Measurements from ENCODE around the gene C16orf86. TPM values are rescaled to one million over a fixed set of nuclear protein-coding genes. Genes with fewer than 3 reads are reported as not detected.

The C16orf86 gene
- 1 to 10 TPM in 1 of 2 experiments, under 1 TPM in 1; 0.79 to 1.9 TPM for total RNA-seq
- 2.7 TPM for polyA plus RNA-seq

GRCh38 chr16:67666559-67667452, at the start of gene C16orf86, which contains the start of gene ENKD1:
Gene C16orf86, plus strand, starts transcription at chr16:67666814. Its CDS starts 157 bp downstream, at chr16:67666971.
Gene ENKD1, minus strand, starts transcription at chr16:67666750. Its CDS starts 308 bp downstream, at chr16:67666442.
- H3K27me3 Mint-ChIP-seq = no peaks in the 10 kb centered on the region
- POLR2A ChIA-PET = interaction anchor here (1.0 to 2.8 kb wide), 3 partner anchors 13 to 104 kb away, joined by 3 to 9 read pairs (median 3); partner anchors contain the start of genes CARMIL2 and CTCF
- Histone ChIP-seq H3K36me3 (ENCODE audit: insufficient read depth, low read length) (no peaks in the 10 kb centered on the region), H3K4me3 (ENCODE audit: low read length) (peak within 1 kb of the TSS; percentile 66), H3K4me1 (ENCODE audit: insufficient read depth, low read length) (peaks cover 18% of the 10 kb centered on the region), H3K9me3 (ENCODE audit: low read length) (no peaks in the 10 kb centered on the region), H3K27ac (ENCODE audit: low read depth, low read length) (peak within 1 kb of the TSS; percentile 43), H3K27me3 (ENCODE audit: insufficient read depth, low read length, poor library complexity, severe bottlenecking) (no peaks in the 10 kb centered on the region)
- CTCF ChIA-PET = interaction anchor here (0.6 to 7.7 kb wide), 18 partner anchors 8 to 205 kb away, joined by 3 to 95 read pairs (median 4); partner anchors contain the start of genes ATP6V0D1, CARMIL2 and CTCF
- H3K9me3 Mint-ChIP-seq = no peaks in the 10 kb centered on the region
- peaks cover 7 to 28% (median 12%) of the 10 kb centered on the region in 3 donors for H3K4me1 Mint-ChIP-seq
- H3K27ac Mint-ChIP-seq = peak within 1 kb of the TSS in 7 of 8 donors; percentile 29 to 91 (median 71)
- peak within 1 kb of the TSS; percentile 67 to 94 (median 80) for H3K4me3 Mint-ChIP-seq
- DNase-seq = peak; percentile 75 to 90 (median 77)
- H3K36me3 Mint-ChIP-seq = peaks cover 0 to 3% (median 0%) of the 10 kb centered on the region in 3 donors

DNA sequence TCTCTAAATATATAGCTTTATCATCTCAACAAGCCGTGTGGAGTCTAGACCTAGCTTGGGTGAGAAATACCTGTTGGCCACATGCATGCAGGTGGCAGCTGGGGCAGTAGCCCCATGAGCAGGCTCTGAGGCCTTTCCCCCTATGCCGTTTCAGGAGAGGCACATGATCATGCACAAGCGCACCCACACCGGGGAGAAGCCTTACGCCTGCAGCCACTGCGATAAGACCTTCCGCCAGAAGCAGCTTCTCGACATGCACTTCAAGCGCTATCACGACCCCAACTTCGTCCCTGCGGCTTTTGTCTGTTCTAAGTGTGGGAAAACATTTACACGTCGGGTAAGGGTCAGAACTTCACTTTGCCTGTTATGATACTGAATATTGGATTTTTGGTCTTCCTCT, 38.4 kb upstream of the C16orf86 start:
- no peak overlapping the region for H3K4me3 Mint-ChIP-seq
- no peak overlapping the region for H3K27ac ChIP-seq (ENCODE audit: low read depth, low read length)
- H3K4me1 Mint-ChIP-seq = peaks cover 0 to 4% (median 0%) of the 10 kb centered on the region in 3 donors

GRCh38 chr16:67632415-67633172, 34.0 kb upstream of the C16orf86 start:
- no peaks in the 10 kb centered on the region for H3K9me3 ChIP-seq (ENCODE audit: low read length)
- H3K36me3 ChIP-seq (ENCODE audit: insufficient read depth, low read length) = peaks cover 41% of the 10 kb centered on the region
- peaks cover 0 to 4% (median 0%) of the 10 kb centered on the region in 3 donors for H3K4me1 Mint-ChIP-seq
- no peaks in the 10 kb centered on the region for H3K27me3 Mint-ChIP-seq
- no peaks in the 10 kb centered on the region for H3K9me3 Mint-ChIP-seq
- ChIA-PET CTCF (interaction anchor here (0.7 to 1.4 kb wide), 3 partner anchors 12 to 86 kb away, joined by 4 read pairs; partner anchors contain the start of gene CARMIL2), POLR2A (no interaction called here)
- H3K4me3 Mint-ChIP-seq = no peak overlapping the region
- no peaks in the 10 kb centered on the region for H3K27me3 ChIP-seq (ENCODE audit: insufficient read depth, low read length, poor library complexity, severe bottlenecking)
- no peaks in the 10 kb centered on the region for H3K4me1 ChIP-seq (ENCODE audit: insufficient read depth, low read length)
- no peak overlapping the region for H3K4me3 ChIP-seq (ENCODE audit: low read length)
- no peak overlapping the region for H3K27ac ChIP-seq (ENCODE audit: low read depth, low read length)
- peak overlapping the region in 3 of 8 donors; percentile 51 to 61 (median 54) for H3K27ac Mint-ChIP-seq
- H3K36me3 Mint-ChIP-seq = peaks cover 0 to 74% (median 17%) of the 10 kb centered on the region in 3 donors
- DNase-seq = no peak

More for the DNA sequence above, 38.4 kb upstream of the C16orf86 start:
- H3K4me1 ChIP-seq (ENCODE audit: insufficient read depth, low read length) = no peaks in the 10 kb centered on the region
- H3K9me3 ChIP-seq (ENCODE audit: low read length) = no peaks in the 10 kb centered on the region
- peaks cover 0 to 72% (median 22%) of the 10 kb centered on the region in 3 donors for H3K36me3 Mint-ChIP-seq
- DNase-seq = no peak
- POLR2A ChIA-PET = interaction anchor here (0.6 kb wide), 1 partner anchor 311 kb away, joined by 8 read pairs; no protein-coding TSS in a partner anchor
- no peaks in the 10 kb centered on the region for H3K27me3 Mint-ChIP-seq
- peaks cover 54% of the 10 kb centered on the region for H3K36me3 ChIP-seq (ENCODE audit: insufficient read depth, low read length)
- H3K9me3 Mint-ChIP-seq = no peaks in the 10 kb centered on the region
- no peaks in the 10 kb centered on the region for H3K27me3 ChIP-seq (ENCODE audit: insufficient read depth, low read length, poor library complexity, severe bottlenecking)
- peak overlapping the region in 1 of 8 donors; percentile 44 for H3K27ac Mint-ChIP-seq
- CTCF ChIA-PET = interaction anchor here (1.1 to 1.7 kb wide), 6 partner anchors 12 to 188 kb away, joined by 3 to 8 read pairs (median 3); no protein-coding TSS in a partner anchor
- no peak overlapping the region for H3K4me3 ChIP-seq (ENCODE audit: low read length)

DNA sequence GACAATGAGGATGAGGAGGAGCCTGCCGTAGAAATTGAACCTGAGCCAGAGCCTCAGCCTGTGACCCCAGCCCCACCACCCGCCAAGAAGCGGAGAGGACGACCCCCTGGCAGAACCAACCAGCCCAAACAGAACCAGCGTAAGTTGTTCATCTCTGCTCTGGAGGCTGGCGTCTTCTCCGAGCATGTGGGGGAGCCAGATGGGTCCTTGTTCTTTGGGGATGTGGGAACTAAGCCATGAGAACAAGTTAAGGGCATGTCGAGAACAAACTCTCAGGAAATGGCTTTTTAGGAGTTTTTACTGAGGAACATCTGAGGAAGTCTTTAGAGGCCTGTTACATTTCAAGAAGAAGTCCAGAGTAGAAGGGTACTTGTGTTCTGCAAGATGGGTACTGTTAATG, 29.9 kb upstream of the C16orf86 start:
- CTCF ChIA-PET = interaction anchor here (1.5 to 13.0 kb wide), 3 partner anchors 88 to 115 kb away, joined by 4 to 235 read pairs (median 5); no protein-coding TSS in a partner anchor

DNA sequence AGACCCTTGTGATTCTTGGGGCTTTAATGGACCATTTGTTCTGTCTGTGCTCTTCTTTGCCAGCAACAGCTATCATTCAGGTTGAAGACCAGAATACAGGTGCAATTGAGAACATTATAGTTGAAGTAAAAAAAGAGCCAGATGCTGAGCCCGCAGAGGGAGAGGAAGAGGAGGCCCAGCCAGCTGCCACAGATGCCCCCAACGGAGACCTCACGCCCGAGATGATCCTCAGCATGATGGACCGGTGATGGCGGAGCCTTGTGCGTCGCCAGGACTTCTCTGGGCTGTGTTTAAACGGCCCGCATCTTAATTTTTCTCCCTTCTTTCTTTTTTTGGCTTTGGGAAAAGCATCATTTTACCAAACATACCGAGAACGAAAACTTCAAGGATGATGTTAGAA, 29.0 kb upstream of the C16orf86 start:
- Histone ChIP-seq H3K27me3 (ENCODE audit: insufficient read depth, low read length, poor library complexity, severe bottlenecking) (no peaks in the 10 kb centered on the region), H3K36me3 (ENCODE audit: insufficient read depth, low read length) (peaks cover 13% of the 10 kb centered on the region), H3K27ac (ENCODE audit: low read depth, low read length) (no peak overlapping the region), H3K9me3 (ENCODE audit: low read length) (no peaks in the 10 kb centered on the region), H3K4me1 (ENCODE audit: insufficient read depth, low read length) (no peaks in the 10 kb centered on the region), H3K4me3 (ENCODE audit: low read length) (no peak overlapping the region)
- no peak overlapping the region for H3K27ac Mint-ChIP-seq
- no peaks in the 10 kb centered on the region for H3K4me1 Mint-ChIP-seq
- H3K36me3 Mint-ChIP-seq = peaks cover 0 to 59% (median 9%) of the 10 kb centered on the region in 3 donors
- no peak overlapping the region for H3K4me3 Mint-ChIP-seq
- no peaks in the 10 kb centered on the region for H3K27me3 Mint-ChIP-seq
- ChIA-PET CTCF (interaction anchor here (1.3 to 13.0 kb wide), 3 partner anchors 11 to 116 kb away, joined by 3 to 235 read pairs (median 5); no protein-coding TSS in a partner anchor), POLR2A (no interaction called here)
- DNase-seq = no peak
- no peaks in the 10 kb centered on the region for H3K9me3 Mint-ChIP-seq

More for the DNA sequence above, 29.9 kb upstream of the C16orf86 start:
- H3K4me1 Mint-ChIP-seq = peaks cover 0 to 4% (median 0%) of the 10 kb centered on the region in 3 donors
- Histone ChIP-seq H3K36me3 (ENCODE audit: insufficient read depth, low read length) (peaks cover 20% of the 10 kb centered on the region), H3K27ac (ENCODE audit: low read depth, low read length) (no peak overlapping the region), H3K4me1 (ENCODE audit: insufficient read depth, low read length) (no peaks in the 10 kb centered on the region), H3K27me3 (ENCODE audit: insufficient read depth, low read length, poor library complexity, severe bottlenecking) (no peaks in the 10 kb centered on the region), H3K9me3 (ENCODE audit: low read length) (no peaks in the 10 kb centered on the region), H3K4me3 (ENCODE audit: low read length) (no peak overlapping the region)
- peak overlapping the region in 1 of 8 donors; percentile 17 for H3K27ac Mint-ChIP-seq
- no peak for DNase-seq
- POLR2A ChIA-PET = no interaction called here
- no peaks in the 10 kb centered on the region for H3K27me3 Mint-ChIP-seq
- H3K36me3 Mint-ChIP-seq = peaks cover 0 to 67% (median 13%) of the 10 kb centered on the region in 3 donors
- no peak overlapping the region for H3K4me3 Mint-ChIP-seq
- no peaks in the 10 kb centered on the region for H3K9me3 Mint-ChIP-seq

DNA sequence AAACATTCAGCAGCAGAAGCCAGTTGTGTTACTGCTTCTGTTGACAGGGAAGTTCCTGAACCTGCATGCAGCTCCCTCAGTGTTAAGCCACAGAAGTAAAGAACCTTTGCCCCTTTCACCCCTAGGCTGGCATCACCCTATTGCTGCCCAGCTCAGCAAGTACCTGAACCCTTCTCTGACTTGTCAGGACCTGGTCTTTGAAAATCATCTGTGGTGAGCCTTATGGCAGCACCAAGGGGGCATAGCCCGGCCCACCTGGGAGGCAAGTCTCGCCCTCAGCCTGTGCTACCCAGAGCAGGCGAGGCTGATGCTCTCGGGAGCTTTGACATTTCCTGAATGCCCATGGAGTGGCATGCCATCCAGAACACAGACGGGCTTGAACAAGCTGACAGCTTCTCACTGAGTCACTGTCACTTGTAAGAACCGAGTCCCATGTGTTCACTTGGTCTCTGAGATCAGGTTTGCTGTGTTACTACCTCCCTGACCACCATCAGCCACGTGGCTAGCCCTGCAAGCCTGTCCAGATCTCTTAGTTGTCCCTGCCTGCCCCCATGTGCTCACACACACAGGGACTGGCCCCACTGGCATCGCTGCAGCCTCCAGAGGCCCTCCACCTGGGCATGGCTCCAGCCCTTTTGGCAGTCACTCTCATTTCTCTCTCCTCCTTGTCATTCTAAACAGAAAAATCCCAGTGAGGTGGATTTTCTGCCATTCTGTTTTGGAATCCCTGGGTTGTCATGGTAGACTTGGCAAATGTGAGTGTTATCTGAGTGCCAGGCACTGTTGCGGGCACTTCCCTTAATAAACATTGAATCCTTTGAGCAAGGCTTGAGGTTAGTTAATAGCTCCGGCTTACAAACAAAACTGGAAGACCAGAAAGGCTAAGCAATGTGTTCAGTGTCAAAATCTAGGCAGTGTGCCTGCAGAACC, 24.6 kb upstream of the C16orf86 start:
- Mint-ChIP-seq H3K4me1 (peaks cover 4 to 24% (median 11%) of the 10 kb centered on the region in 3 donors), H3K27me3 (no peaks in the 10 kb centered on the region), H3K27ac (peak overlapping the region in 2 of 8 donors; percentile 10 to 42), H3K4me3 (peak overlapping the region in 1 of 7 donors; percentile 36), H3K36me3 (peaks cover 0 to 37% (median 4%) of the 10 kb centered on the region in 3 donors), H3K9me3 (no peaks in the 10 kb centered on the region)
- H3K36me3 ChIP-seq (ENCODE audit: insufficient read depth, low read length) = peaks cover 6% of the 10 kb centered on the region
- H3K4me1 ChIP-seq (ENCODE audit: insufficient read depth, low read length) = peaks cover 22% of the 10 kb centered on the region
- no peaks in the 10 kb centered on the region for H3K27me3 ChIP-seq (ENCODE audit: insufficient read depth, low read length, poor library complexity, severe bottlenecking)
- no peak overlapping the region for H3K4me3 ChIP-seq (ENCODE audit: low read length)
- H3K9me3 ChIP-seq (ENCODE audit: low read length) = no peaks in the 10 kb centered on the region
- no peak overlapping the region for H3K27ac ChIP-seq (ENCODE audit: low read depth, low read length)
- ChIA-PET POLR2A (no interaction called here), CTCF (interaction anchor here (1.5 to 13.0 kb wide), 5 partner anchors 94 to 161 kb away, joined by 3 to 235 read pairs (median 22); partner anchors contain the start of gene ATP6V0D1)
- no peak for DNase-seq

Measured in CD8-positive, alpha-beta memory T cell (primary cell).